ENCODE data around the gene RNF220. TPM values are rescaled to one million over a fixed set of nuclear protein-coding genes. Genes with fewer than 3 reads are reported as not detected.

The RNF220 gene
- polyA plus RNA-seq, 1 donor (not counting 4 experiments of a cell fraction or from before 2014, with no cell fraction given) = 42.7 TPM

DNA sequence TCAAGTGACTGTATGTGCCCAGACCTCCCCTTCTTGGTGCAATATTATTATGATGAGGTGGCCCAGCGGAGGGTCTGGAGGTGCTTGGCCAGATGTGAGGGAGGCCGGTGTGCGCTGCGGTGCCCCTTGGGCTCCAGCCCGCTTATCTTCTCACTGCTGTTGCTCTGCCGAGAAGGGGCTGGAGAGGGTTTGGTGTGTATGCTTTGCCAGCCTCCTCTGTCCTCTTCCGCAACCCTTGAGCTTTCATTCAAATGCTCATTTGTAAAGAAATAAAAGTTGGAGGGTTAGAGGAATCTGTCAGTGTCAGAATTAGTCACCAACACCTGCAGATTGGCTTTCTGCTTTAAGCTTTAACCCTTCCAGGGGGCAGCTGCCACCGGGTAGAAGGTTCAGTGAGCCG lies 19.7 kb downstream of the RNF220 start:
- Histone ChIP-seq H3K9me1 (ENCODE audit: control insufficient read depth, extremely low read depth, insufficient read depth, low read length) (peaks cover 2% of the 10 kb centered on the region), H3K4me3 (ENCODE audit: control insufficient read depth in 2 of 3, extremely low read depth in 1 of 3, insufficient read depth in 2 of 3, low read depth in 1 of 3, low read length in 3 of 3) (no peak overlapping the region), H3K27me3 (ENCODE audit: control insufficient read depth, extremely low read depth, insufficient read depth, low read length) (peaks cover 20% of the 10 kb centered on the region), H3K4me2 (ENCODE audit: control insufficient read depth, extremely low read depth, insufficient read depth, low read depth, low read length) (peak overlapping the region; percentile 80), H3K27ac (ENCODE audit: control insufficient read depth, insufficient read depth, low read length) (no peak overlapping the region), H3K79me2 (ENCODE audit: control insufficient read depth, insufficient read depth, low read length) (no peaks in the 10 kb centered on the region), H3K4me1 (ENCODE audit: control insufficient read depth, extremely low read depth, insufficient read depth, low read length) (peaks cover 24% of the 10 kb centered on the region), H4K20me1 (ENCODE audit: control insufficient read depth, extremely low read depth, insufficient read depth, low read length) (no peaks in the 10 kb centered on the region), H3K9ac (ENCODE audit: control insufficient read depth, extremely low read depth, insufficient read depth, low read length) (no peak overlapping the region), H3K36me3 (ENCODE audit: control insufficient read depth in 2 of 2, extremely low read depth in 1 of 2, insufficient read depth in 2 of 2, low read length in 2 of 2) (no peaks in the 10 kb centered on the region), H2AFZ (ENCODE audit: control insufficient read depth, low read length) (no peak overlapping the region), H3K9me3 (ENCODE audit: control insufficient read depth, low read depth, low read length) (no peaks in the 10 kb centered on the region)
- FAIRE-seq = no peak
- TF ChIP-seq, protein P1, sequence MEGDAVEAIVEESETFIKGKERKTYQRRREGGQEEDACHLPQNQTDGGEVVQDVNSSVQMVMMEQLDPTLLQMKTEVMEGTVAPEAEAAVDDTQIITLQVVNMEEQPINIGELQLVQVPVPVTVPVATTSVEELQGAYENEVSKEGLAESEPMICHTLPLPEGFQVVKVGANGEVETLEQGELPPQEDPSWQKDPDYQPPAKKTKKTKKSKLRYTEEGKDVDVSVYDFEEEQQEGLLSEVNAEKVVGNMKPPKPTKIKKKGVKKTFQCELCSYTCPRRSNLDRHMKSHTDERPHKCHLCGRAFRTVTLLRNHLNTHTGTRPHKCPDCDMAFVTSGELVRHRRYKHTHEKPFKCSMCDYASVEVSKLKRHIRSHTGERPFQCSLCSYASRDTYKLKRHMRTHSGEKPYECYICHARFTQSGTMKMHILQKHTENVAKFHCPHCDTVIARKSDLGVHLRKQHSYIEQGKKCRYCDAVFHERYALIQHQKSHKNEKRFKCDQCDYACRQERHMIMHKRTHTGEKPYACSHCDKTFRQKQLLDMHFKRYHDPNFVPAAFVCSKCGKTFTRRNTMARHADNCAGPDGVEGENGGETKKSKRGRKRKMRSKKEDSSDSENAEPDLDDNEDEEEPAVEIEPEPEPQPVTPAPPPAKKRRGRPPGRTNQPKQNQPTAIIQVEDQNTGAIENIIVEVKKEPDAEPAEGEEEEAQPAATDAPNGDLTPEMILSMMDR (optimal IDR thresholded peaks at IDR 0.05 in 1 of 3, IDR thresholded peaks at IDR 0.05 in 1 of 3, conservative IDR thresholded peaks at IDR 0.05 in 1 of 3; ENCODE audit: extremely low read depth in 1 of 3, insufficient read depth in 2 of 3, low read length in 3 of 3) = no peak
- no peak for TF ChIP-seq EZH2 (IDR thresholded peaks at IDR 0.05; ENCODE audit: low read length)
- no peak for DNase-seq (ENCODE audit: low read depth, low spot score)
- dilution Hi-C loops (cut with MboI; ENCODE audit: extremely low pct_ligation_motif_present, low sequenced_read_pairs) = no loop called here

DNA sequence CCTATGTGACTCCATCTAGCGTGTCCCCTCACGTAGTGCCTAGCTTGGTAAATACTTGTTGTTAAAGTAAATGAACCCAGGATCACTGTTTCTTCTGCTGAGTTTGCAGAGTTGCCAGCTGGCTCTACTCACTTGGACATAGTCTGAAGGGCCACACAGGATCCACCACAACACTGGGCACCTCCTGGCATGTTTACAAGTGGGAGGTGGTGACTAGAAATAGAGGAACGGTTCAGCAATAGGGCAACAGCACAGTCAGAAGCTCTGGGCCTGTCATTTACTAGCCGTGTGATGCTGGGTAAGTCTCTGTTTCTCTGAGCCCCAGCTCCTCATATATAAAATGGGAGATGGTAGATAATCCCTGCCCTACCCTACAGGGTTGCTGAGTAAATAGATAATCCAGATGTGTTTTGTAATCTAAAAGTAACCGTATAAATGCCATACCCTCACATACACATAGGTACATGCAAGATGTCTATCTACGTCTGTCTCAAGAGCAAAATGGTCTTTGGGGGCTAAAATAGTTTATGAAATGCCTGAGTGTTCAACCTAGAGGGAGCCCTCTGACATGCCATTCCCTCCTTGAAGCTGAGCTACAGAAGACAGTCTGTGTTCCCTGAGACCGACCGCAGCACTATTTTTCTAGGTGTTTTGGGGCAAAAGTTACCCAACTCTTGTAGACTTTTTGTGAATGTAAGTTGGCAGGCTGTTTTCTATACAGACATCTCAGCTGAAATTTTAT lies 20.5 kb downstream of the RNF220 start:
- H3K4me1 ChIP-seq (ENCODE audit: control insufficient read depth, extremely low read depth, insufficient read depth, low read length) = peaks cover 24% of the 10 kb centered on the region
- H3K27me3 ChIP-seq (ENCODE audit: control insufficient read depth, extremely low read depth, insufficient read depth, low read length) = peaks cover 15% of the 10 kb centered on the region
- H3K9me1 ChIP-seq (ENCODE audit: control insufficient read depth, extremely low read depth, insufficient read depth, low read length) = peaks cover 2% of the 10 kb centered on the region
- no peak overlapping the region for H3K9ac ChIP-seq (ENCODE audit: control insufficient read depth, extremely low read depth, insufficient read depth, low read length)
- no peaks in the 10 kb centered on the region for H4K20me1 ChIP-seq (ENCODE audit: control insufficient read depth, extremely low read depth, insufficient read depth, low read length)
- dilution Hi-C loops (cut with MboI; ENCODE audit: extremely low pct_ligation_motif_present, low sequenced_read_pairs) = no loop called here
- no peaks in the 10 kb centered on the region for H3K9me3 ChIP-seq (ENCODE audit: control insufficient read depth, low read depth, low read length)
- no peaks in the 10 kb centered on the region for H3K79me2 ChIP-seq (ENCODE audit: control insufficient read depth, insufficient read depth, low read length)
- H3K36me3 ChIP-seq (ENCODE audit: control insufficient read depth in 2 of 2, extremely low read depth in 1 of 2, insufficient read depth in 2 of 2, low read length in 2 of 2) = no peaks in the 10 kb centered on the region
- TF ChIP-seq EZH2 (IDR thresholded peaks at IDR 0.05; ENCODE audit: low read length) = no peak
- TF ChIP-seq, protein P1 (optimal IDR thresholded peaks at IDR 0.05 in 1 of 3, IDR thresholded peaks at IDR 0.05 in 1 of 3, conservative IDR thresholded peaks at IDR 0.05 in 1 of 3; ENCODE audit: extremely low read depth in 1 of 3, insufficient read depth in 2 of 3, low read length in 3 of 3) = no peak
- FAIRE-seq (no peak), DNase-seq (ENCODE audit: low read depth, low spot score) (no peak)
- H2AFZ ChIP-seq (ENCODE audit: control insufficient read depth, low read length) = no peak overlapping the region
- no peak overlapping the region for H3K4me2 ChIP-seq (ENCODE audit: control insufficient read depth, extremely low read depth, insufficient read depth, low read depth, low read length)
- H3K4me3 ChIP-seq (ENCODE audit: control insufficient read depth in 2 of 3, extremely low read depth in 1 of 3, insufficient read depth in 2 of 3, low read depth in 1 of 3, low read length in 3 of 3) = no peak overlapping the region
- H3K27ac ChIP-seq (ENCODE audit: control insufficient read depth, insufficient read depth, low read length) = no peak overlapping the region
